ENCODE data around the gene LRP1B. TPM values are rescaled to one million over a fixed set of nuclear protein-coding genes. Genes with fewer than 3 reads are reported as not detected.

The LRP1B gene
- total and polyA plus RNA-seq, 2 of the 8 experiments (the other 6 are each of a cell fraction or from before 2014, with no cell fraction given), result 0.03 TPM; not detected in 1

- Histone ChIP-seq H4K20me1 (replicated peaks in 1 of 2; ENCODE audit: control insufficient read depth in 1 of 2, insufficient read depth in 2 of 2, low read length in 2 of 2) (no peaks in the 10 kb centered on the region), H4K8ac (ENCODE audit: extremely low read depth, insufficient read depth, low read length) (no peak overlapping the region), H2BK20ac (ENCODE audit: low read length) (no peak overlapping the region), H3K79me1 (ENCODE audit: low read depth, low read length) (no peaks in the 10 kb centered on the region), H3K14ac (ENCODE audit: insufficient read length) (no peak overlapping the region), H2BK120ac (replicated peaks; ENCODE audit: low read depth, low read length) (no peak overlapping the region), H2BK12ac (ENCODE audit: low read depth, low read length) (no peak overlapping the region), H3K23me2 (ENCODE audit: low read depth, low read length) (no peaks in the 10 kb centered on the region), H3K36me3 (ENCODE audit: control insufficient read depth in 2 of 4, insufficient read depth in 4 of 4, low read length in 3 of 4) (no peaks in the 10 kb centered on the region), H3K27ac (ENCODE audit: low read depth, low read length) (no peak overlapping the region), H2BK15ac (ENCODE audit: low read length) (no peak overlapping the region), H2AFZ (ENCODE audit: low read length) (peak overlapping the region; percentile 56; the same call in 1 of the 2 replicates), H3K9me3 (ENCODE audit: insufficient read depth in 2 of 2, low read depth in 1 of 2, low read length in 1 of 2) (no peaks in the 10 kb centered on the region), H3K9ac (replicated peaks in 1 of 4; ENCODE audit: extremely low read depth in 1 of 4, low read depth in 3 of 4, low read length in 3 of 4) (no peak overlapping the region), H3K27me3 (replicated peaks in 1 of 4; ENCODE audit: control insufficient read depth in 3 of 4, extremely low read depth in 1 of 4, insufficient read depth in 3 of 4, low read length in 3 of 4) (no peaks in the 10 kb centered on the region), H3K4ac (replicated peaks; ENCODE audit: insufficient read length, low read depth, low read length) (no peak overlapping the region), H2BK5ac (ENCODE audit: low read depth, low read length) (no peak overlapping the region), H3K79me2 (ENCODE audit: control insufficient read depth in 1 of 2, insufficient read depth in 2 of 2, low read length in 2 of 2) (no peaks in the 10 kb centered on the region), H3K23ac (ENCODE audit: insufficient read length) (no peak overlapping the region), H3K56ac (replicated peaks; ENCODE audit: insufficient read length, low read depth, low read length) (no peak overlapping the region), H3K4me3 (ENCODE audit: extremely low read depth in 1 of 4, insufficient read depth in 2 of 4, low read depth in 3 of 4, low read length in 4 of 4) (no peak overlapping the region), H4K5ac (ENCODE audit: insufficient read length, low read depth, low read length) (no peak overlapping the region), H3K4me2 (ENCODE audit: insufficient read depth in 1 of 2, low read depth in 2 of 2, low read length in 2 of 2) (no peak overlapping the region), H4K91ac (replicated peaks; ENCODE audit: insufficient read length, low read length) (no peak overlapping the region), H3K4me1 (replicated peaks in 1 of 4; ENCODE audit: control insufficient read depth in 3 of 4, insufficient read depth in 4 of 4, low read length in 3 of 4) (no peaks in the 10 kb centered on the region), H2AK5ac (ENCODE audit: low read depth, low read length) (no peak overlapping the region), H3K18ac (ENCODE audit: extremely low read depth, low read length) (no peak overlapping the region)
- POLR2A ChIA-PET (ENCODE audit: partially characterized antibody), result no interaction called here
- FAIRE-seq (no peak), DNase-seq (ENCODE audit: low read depth in 1 of 2, low spot score in 2 of 2) (no peak)
- CTCF ChIA-PET (ENCODE audit: partially characterized antibody), result no interaction called here
- 95% methylated on average over 1 of the region's 1 CpG; no CpG with 5 or more reads in 1 of the 2 experiments for WGBS, 2 experiments (ENCODE audit: extremely low coverage in 1 of 2, insufficient coverage in 1 of 2, insufficient read length in 1 of 2, insufficient replicate concordance in 2 of 2, low coverage in 1 of 2, low lambda C conversion rate in 2 of 2, missing lambda C conversion rate in 1 of 2)
- TF ChIP-seq BRCA1 (IDR thresholded peaks at IDR 0.05; ENCODE audit: low read depth, low read length) (no peak), CHD2 (IDR thresholded peaks at IDR 0.05; ENCODE audit: low read length) (no peak), ZNF274 (IDR thresholded peaks at IDR 0.05; ENCODE audit: borderline replicate concordance, extremely low read depth, low read length) (no peak), POLR2A (IDR thresholded peaks at IDR 0.05; ENCODE audit: control extremely low read depth in 1 of 2, low read depth in 2 of 2, low read length in 2 of 2) (no peak), ASH2L (IDR thresholded peaks at IDR 0.05; ENCODE audit: low read length) (no peak)
These were observed 1792.0 kb downstream of the LRP1B start for GRCh38 chr2:140338795-140339194.

All from H1 (cell line).